Eye (tissue), 1 donor: Measurements from ENCODE around the gene PKD2.
A peak's percentile ranks its signal among the peaks of the same experiment; 100 is the strongest.
"Not testable (repeated sequence)": the region's sequence is repeated elsewhere in the genome, so short reads cannot be mapped to it uniquely, and the experiment has no call there.

Experiments used
- DNase-seq: peaks from one replicate; pipeline ENCODE4 v3.0.0-alpha.2; 2015

The PKD2 gene

GRCh38 chr4:88075336-88075735 lies 67.9 kb downstream of the PKD2 start:
- DNase-seq: no peak

DNA sequence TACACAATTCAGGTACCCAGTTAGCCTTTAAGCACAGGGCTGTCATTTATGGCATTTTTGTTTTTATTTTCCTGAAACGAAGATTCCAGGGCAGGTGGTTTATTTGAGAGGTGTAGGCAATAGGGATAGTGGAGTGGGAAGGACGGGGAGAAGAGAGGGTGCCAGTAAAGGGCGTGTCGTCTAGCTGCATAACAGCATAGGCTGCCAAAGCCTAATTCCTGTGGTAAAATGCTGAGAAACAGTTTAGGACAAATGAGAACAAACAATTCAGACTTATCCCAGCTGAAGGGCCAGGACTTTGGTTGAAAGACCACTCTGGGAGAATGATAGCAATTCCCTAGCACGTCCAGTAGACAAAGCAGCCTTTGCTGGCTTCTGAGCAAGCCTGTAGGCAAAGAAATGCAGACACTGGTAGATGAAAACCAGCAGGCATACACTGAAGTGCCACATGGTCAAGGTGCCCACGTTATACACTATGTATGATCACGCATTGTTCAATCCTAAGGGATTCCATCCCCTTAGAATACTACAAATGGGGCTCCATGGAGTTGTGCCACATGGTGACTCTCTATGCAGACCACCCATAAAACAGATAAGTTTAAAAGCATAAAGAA lies 70.6 kb downstream of the PKD2 start:
- no peak for DNase-seq

DNA sequence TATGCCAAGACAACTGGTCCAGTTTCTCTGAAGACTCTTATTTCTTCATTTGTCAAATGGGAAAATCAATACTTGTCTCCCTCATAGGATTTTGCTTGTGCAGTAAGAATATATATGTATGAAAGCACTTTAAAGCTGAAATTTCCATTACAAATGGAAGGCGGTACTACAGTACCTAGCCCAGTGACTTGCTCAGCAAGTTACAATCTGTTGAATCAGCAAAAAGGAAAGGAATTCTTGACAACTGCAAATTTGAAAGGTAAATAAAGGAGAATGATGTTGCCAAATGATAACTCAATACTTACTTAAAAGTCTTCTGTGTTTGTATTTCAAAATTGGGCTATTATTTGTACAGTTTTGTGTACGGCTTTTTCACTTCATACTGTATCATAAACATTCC lies 71.1 kb downstream of the PKD2 start:
- DNase-seq: no peak

- no peak for DNase-seq
Observed at GRCh38 chr4:88080626-88081025, 73.2 kb downstream of the PKD2 start.

- DNase-seq: no peak
Observed at GRCh38 chr4:88087004-88087403, 79.6 kb downstream of the PKD2 start.

GRCh38 chr4:88090898-88091297 lies 83.5 kb downstream of the PKD2 start:
- no peak for DNase-seq

- DNase-seq: no peak
Observed at GRCh38 chr4:88091378-88091777, 83.9 kb downstream of the PKD2 start.

DNA sequence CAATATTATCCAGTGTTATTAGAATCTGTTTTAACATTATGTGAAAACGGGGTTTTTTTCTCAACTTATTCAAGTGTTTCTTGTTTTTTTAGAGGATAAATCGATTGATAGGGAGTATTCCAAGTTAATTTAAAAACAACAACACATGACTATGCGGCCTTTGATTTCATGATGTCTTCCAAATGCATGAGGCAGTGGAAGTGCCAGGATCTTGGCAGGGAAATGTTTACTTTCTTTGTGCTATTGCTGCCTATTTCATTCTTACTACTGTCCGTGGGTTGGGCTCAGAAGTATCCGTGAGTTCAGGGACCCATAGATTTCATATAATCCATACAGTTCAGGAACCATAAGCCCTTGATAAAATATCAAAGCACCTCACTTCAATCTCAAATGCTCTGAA lies 86.4 kb downstream of the PKD2 start:
- DNase-seq: no peak

DNA sequence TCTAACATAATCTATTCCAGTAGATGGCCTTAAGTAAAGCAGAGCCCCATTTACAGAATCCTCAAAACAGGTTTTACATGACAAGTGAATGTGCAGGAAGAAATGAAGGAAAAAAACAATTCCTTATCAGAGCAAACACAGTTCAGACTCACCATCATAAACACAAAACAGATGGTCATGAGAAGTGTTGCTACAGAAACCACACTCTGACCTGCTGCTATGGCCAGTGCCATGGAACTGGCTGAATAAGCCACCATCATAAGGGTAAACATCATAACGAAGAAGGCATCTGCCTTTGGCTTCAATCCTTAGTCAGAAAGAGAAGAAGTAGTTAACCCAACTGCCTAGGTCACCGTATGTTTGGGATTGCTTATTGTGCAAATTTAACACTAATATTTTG lies 89.9 kb downstream of the PKD2 start:
- DNase-seq: no peak

DNA sequence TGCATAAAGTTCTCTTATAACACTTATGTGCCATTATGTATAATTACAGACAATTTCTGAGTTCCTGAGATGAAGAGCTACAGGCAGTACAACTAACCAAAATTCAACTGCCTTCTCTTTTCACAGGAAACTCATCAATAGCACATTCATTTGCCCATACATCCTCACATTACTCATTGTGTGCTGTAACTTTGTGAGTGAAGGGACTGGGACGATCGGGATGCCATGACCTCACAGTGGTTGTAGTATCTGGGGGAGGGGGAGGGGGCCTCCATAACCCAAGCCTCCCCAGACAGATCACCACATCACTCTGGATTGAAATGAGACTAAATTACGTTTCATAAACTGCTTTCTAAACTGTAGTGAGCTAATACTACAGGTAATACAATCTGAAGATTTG lies 90.3 kb downstream of the PKD2 start:
- no peak for DNase-seq

DNA sequence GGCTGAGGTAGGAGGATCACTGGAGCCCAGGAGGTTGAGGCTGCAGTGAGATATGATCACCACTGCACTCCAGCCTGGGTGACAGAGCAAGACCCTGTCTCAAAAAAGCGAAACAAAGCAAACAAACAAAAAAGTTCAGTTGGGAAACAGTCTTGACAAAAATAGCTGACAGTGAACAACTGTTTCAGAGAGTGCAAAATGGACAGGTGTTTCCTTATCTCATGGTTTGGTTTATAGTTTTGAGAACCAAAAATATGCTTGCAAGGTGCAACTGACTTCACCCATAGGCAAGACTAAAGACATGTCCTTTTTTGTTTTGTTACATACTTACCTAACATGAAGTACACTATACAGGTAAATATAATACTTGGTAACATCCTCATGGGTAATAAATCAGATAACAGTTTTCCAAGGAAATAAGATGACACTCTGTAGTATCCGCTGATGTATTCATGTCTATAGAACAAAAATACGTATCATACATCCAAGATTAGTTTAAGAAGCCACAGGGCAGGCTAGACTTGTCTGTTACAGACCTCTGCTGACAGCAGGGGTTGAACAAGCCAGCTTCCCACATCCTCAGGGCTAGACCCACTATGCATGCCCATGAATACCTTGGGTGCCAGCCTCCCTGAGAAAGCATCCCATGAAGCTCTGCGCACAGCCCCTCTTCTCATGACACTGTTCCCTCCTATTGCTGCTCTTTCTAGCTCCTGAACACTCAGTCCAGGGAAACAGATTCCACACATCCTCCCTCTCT lies 91.7 kb downstream of the PKD2 start:
- DNase-seq: no peak

- DNase-seq: no peak
Observed at GRCh38 chr4:88101165-88101564, 93.7 kb downstream of the PKD2 start.

- no peak for DNase-seq
Observed at GRCh38 chr4:88102026-88102425, 94.6 kb downstream of the PKD2 start.

- peak; percentile 17 for DNase-seq
Observed at GRCh38 chr4:88104902-88105610, 97.6 kb downstream of the PKD2 start.

DNA sequence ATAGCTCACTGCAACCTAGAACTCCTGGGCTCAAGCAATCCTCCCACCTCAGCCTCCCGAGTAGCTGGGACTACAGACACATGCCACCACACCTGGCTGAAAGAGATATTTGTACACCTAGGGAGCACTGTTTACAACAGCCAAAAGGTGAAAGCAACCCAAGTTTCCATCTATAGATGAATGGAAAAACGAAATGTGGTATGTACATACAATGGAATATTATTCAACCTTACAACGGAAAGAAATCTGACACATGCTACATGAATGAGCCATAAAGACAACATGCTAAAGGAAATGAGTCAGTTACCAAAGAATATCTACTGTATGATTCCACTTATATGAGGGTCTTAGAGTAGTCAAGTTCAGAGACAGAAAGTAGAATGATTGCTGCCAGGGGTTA lies 98.8 kb downstream of the PKD2 start:
- DNase-seq: no peak

DNA sequence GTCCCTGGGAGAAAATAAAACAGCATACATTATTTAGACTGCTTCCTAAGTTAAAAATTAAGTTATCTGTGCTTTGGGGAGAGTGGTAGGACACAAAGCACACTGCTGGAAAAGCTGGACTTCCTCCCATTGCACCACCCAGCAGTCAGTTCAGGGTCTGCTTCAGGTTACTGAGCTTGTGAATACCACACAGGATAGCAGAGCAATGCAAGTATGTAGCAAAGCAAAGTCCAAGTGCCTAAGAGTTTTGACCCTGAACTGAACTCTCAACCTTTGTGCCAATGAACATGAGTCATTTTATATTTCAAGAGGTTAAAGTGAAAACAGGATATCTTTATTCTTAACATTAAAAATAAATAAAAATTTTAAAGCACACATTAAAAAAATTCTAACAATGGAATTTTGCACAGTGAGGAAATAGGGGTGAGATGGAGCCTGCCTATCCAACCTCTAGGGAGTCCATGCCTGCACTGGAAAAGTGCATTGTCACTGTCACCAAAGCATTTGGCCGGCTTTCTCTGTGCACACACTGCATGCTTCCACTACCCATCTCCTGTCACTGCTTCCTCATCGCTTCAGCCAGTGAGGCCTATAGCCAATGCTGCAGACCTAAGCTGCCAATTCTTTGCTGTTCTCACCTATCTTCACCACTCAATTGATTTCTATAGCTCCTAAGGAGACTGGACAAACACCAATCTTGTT lies 100.1 kb downstream of the PKD2 start:
- DNase-seq: no peak

GRCh38 chr4:88108108-88108465 lies 100.7 kb downstream of the PKD2 start:
- not testable (repeated sequence) for DNase-seq

- no peak for DNase-seq
Observed at GRCh38 chr4:88108747-88109122, 101.3 kb downstream of the PKD2 start.

GRCh38 chr4:88109123-88109881 lies 101.9 kb downstream of the PKD2 start:
- peak; percentile 6 for DNase-seq

GRCh38 chr4:88110826-88111225 lies 103.4 kb downstream of the PKD2 start:
- DNase-seq: no peak

- DNase-seq: no peak
Observed at GRCh38 chr4:88112856-88113255, 105.4 kb downstream of the PKD2 start.

DNA sequence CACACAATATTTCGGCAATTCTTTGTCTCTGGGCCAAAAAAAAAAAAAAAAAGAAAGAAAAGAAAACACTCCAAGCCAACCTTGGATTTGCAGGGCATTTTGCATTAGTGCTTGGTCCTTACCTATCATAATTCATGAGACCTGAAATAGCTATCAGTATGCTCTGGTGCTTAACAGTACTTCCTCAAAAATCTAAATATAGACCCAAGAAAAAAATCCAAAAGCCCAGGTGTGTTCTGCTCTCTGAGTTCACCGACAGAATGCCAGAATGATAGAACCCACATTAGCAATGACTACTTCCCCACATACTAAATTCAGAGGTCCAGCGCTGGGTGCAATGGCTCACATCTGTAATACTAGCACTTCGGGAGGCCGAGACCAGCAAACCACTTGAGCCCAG lies 108.2 kb downstream of the PKD2 start:
- no peak for DNase-seq

- DNase-seq: no peak
Observed at GRCh38 chr4:88119943-88120342, 112.5 kb downstream of the PKD2 start.
